CD14-positive monocyte (primary cell): ENCODE data around the gene DNAJA2. TPM values are rescaled to one million over a fixed set of nuclear protein-coding genes. Genes with fewer than 3 reads are reported as not detected.

Experiments
- DNase-seq, 3 donors: peaks; one replicate each; pipeline ENCODE4 v3.0.0-alpha.2; 2011 to 2022
- H2AFZ ChIP-seq: 2 replicates; pipeline ENCODE4 v1.6.0; 2012; ENCODE audit warnings: mild to moderate bottlenecking, low read depth, low read length, inconsistent platforms; ENCODE audit not compliant: insufficient read depth, poor library complexity, severe bottlenecking
- H3K27ac ChIP-seq, 2 donors: 1 replicate in 1 of 2; 2 replicates in 1 of 2; pipeline ENCODE4 v1.5.1; 2012 to 2013; ENCODE audit warnings: low read length in 2 of 2, control low read depth in 1 of 2, inconsistent platforms in 1 of 2, low read depth in 1 of 2, mild to moderate bottlenecking in 1 of 2
- H3K27me3 ChIP-seq, 2 donors: one replicate each; pipeline versions ENCODE4 v1.6.0 to v1.6.1; 2011 to 2013; ENCODE audit warnings: low read length in 2 of 2; ENCODE audit not compliant: control insufficient read depth in 2 of 2, insufficient read depth in 2 of 2
- H3K36me3 ChIP-seq, 2 donors: replicated peaks in 1 of 2; 1 replicate in 1 of 2; 2 replicates in 1 of 2; pipeline versions ENCODE4 v1.5.1 to v1.6.1; 2012 to 2013; ENCODE audit warnings: low read length in 2 of 2, control low read depth in 1 of 2, inconsistent platforms in 1 of 2, mild to moderate bottlenecking in 1 of 2; ENCODE audit not compliant: insufficient read depth in 2 of 2, control insufficient read depth in 1 of 2
- H3K4me1 ChIP-seq, 2 donors: 1 replicate in 1 of 2; 2 replicates in 1 of 2; pipeline versions ENCODE4 v1.5.1 to v1.6.1; 2012 to 2013; ENCODE audit warnings: low read length in 2 of 2, control low read depth in 1 of 2, inconsistent platforms in 1 of 2, mild to moderate bottlenecking in 1 of 2, moderate library complexity in 1 of 2; ENCODE audit not compliant: insufficient read depth in 2 of 2, control insufficient read depth in 1 of 2
- H3K4me2 ChIP-seq: replicated peaks from 2 replicates; pipeline ENCODE3; 2012; ENCODE audit warnings: low read length, moderate library complexity, mild to moderate bottlenecking; ENCODE audit not compliant: poor library complexity, severe bottlenecking; ENCODE audit errors: extremely low read depth
- H3K4me3 ChIP-seq, 3 experiments: fragments of 200-600 bp in 1 of 3; sonication (generic) in 1 of 3; replicated peaks in 1 of 3; 1 replicate in 2 of 3; 2 replicates in 1 of 3; pipeline ENCODE4 v1.5.1; 2011 to 2013; ENCODE audit warnings: low read length in 3 of 3, mild to moderate bottlenecking in 3 of 3, control low read depth in 2 of 3, low read depth in 2 of 3, inconsistent platforms in 1 of 3, moderate library complexity in 1 of 3
- H3K79me2 ChIP-seq: 2 replicates; pipeline ENCODE4 v1.6.0; 2012; ENCODE audit warnings: mild to moderate bottlenecking, control low read depth, inconsistent platforms, low read length, moderate library complexity; ENCODE audit not compliant: insufficient read depth
- H3K9ac ChIP-seq: 2 replicates; pipeline ENCODE4 v1.6.0; 2017; ENCODE audit warnings: low read length, mild to moderate bottlenecking; ENCODE audit not compliant: insufficient read depth, poor library complexity, severe bottlenecking
- H3K9me3 ChIP-seq, 2 donors: replicated peaks in 1 of 2; 1 replicate in 1 of 2; 2 replicates in 1 of 2; pipeline versions ENCODE4 v1.5.1 to v1.6.1; 2012 to 2013; ENCODE audit warnings: low read length in 2 of 2, control low read depth in 1 of 2; ENCODE audit not compliant: control insufficient read depth in 1 of 2, insufficient read depth in 1 of 2
- H4K20me1 ChIP-seq: 2 replicates; pipeline ENCODE4 v1.6.0; 2012; ENCODE audit warnings: mild to moderate bottlenecking, low read length, control low read depth, moderate library complexity; ENCODE audit not compliant: insufficient read depth
- H3K27ac Mint-ChIP-seq, 7 donors: one replicate each; pipeline ENCODE4 v1.8.0; 2020; ENCODE audit warnings: mild to moderate bottlenecking in 7 of 7, mixed read lengths in 7 of 7, moderate library complexity in 6 of 7, inconsistent platforms in 2 of 7
- H3K27me3 Mint-ChIP-seq, 3 donors: one replicate each; pipeline ENCODE4 v1.8.0; 2021 to 2022; ENCODE audit warnings: low read depth in 3 of 3, mild to moderate bottlenecking in 3 of 3, mixed read lengths in 3 of 3, moderate library complexity in 3 of 3, inconsistent platforms in 1 of 3
- H3K36me3 Mint-ChIP-seq, 2 donors: one replicate each; pipeline ENCODE4 v1.8.0; 2020; ENCODE audit warnings: mixed read lengths in 2 of 2, inconsistent platforms in 1 of 2, mild to moderate bottlenecking in 1 of 2
- H3K4me1 Mint-ChIP-seq: one replicate; pipeline ENCODE4 v1.8.0; 2020; ENCODE audit warnings: mild to moderate bottlenecking, mixed read lengths
- H3K4me3 Mint-ChIP-seq, 2 donors: one replicate each; pipeline ENCODE4 v1.8.0; 2020; ENCODE audit warnings: mild to moderate bottlenecking in 2 of 2, mixed read lengths in 2 of 2, moderate library complexity in 1 of 2
- H3K9me3 Mint-ChIP-seq, 7 donors: one replicate each; pipeline ENCODE4 v1.8.0; 2020 to 2022; ENCODE audit warnings: mixed read lengths in 7 of 7, mild to moderate bottlenecking in 6 of 7, moderate library complexity in 6 of 7, inconsistent platforms in 2 of 7
- CTCF ChIP-seq: fragments of 200-600 bp; IDR thresholded peaks from one replicate; pipeline ENCODE4 v1.8.0; 2022; ENCODE audit warnings: antibody characterized with exemption, mild to moderate bottlenecking
- WGBS: methylation state at CpG from one replicate; pipeline ENCODE4 v1.1.5; 2013; ENCODE audit warnings: missing lambda C conversion rate; ENCODE audit not compliant: insufficient coverage; 5-methylcytosine and 5-hydroxymethylcytosine counted together
- intact Hi-C, 2 donors: fragments of 100-400 bp; cut with micrococcal nuclease; formaldehyde crosslinking; loops; one replicate each; pipeline versions ENCODE4 v1.15.0 to v1.15.1; 2023
- polyA plus RNA-seq, 3 donors: library from polyadenylated mRNA; depleted of rRNA in 1 of 3; unstranded in 2 of 3; stranded (reverse) in 1 of 3; fragments of 300-500 nt in 2 of 3; fragments of >200 nt in 1 of 3; fragmentation: Illumina TruSeq in 2 of 3; gene quantifications; 1 replicate in 2 of 3; 2 replicates in 1 of 3; pipeline ENCODE4 v1.2.3, GENCODE V29; 2012 to 2021

The DNAJA2 gene
- polyA plus RNA-seq, 3 donors: 14.4 to 63.4 (median 62.9) TPM

- Mint-ChIP-seq H3K4me3 (no peak overlapping the region), H3K36me3 (no peaks in the 10 kb centered on the region), H3K27me3 (peaks cover 4 to 8% (median 4%) of the 10 kb centered on the region in 3 donors), H3K9me3 (no peaks in the 10 kb centered on the region), H3K27ac (no peak overlapping the region), H3K4me1 (peaks cover 6% of the 10 kb centered on the region)
- intact Hi-C loops: no loop called here
- Histone ChIP-seq H3K27ac (no peak overlapping the region), H3K4me1 (peaks cover 4 to 6% of the 10 kb centered on the region in 2 donors), H4K20me1 (no peaks in the 10 kb centered on the region), H3K9ac (no peak overlapping the region), H3K79me2 (no peaks in the 10 kb centered on the region), H3K4me3 (no peak overlapping the region), H3K9me3 (no peaks in the 10 kb centered on the region), H3K36me3 (no peaks in the 10 kb centered on the region), H3K27me3 (no peaks in the 10 kb centered on the region), H3K4me2 (no peak overlapping the region), H2AFZ (no peak overlapping the region)
- TF ChIP-seq CTCF: no peak
- DNase-seq: no peak
Measured at GRCh38 chr16:46937536-46937935, 35.9 kb downstream of the DNAJA2 start.

- no peak overlapping the region for H2AFZ ChIP-seq
- no peak overlapping the region for H3K4me2 ChIP-seq
Measured at GRCh38 chr16:46932802-46933201, 40.7 kb downstream of the DNAJA2 start.

More at GRCh38 chr16:46932802-46933201, 40.7 kb downstream of the DNAJA2 start:
- no peak overlapping the region for H3K4me3 ChIP-seq
- H3K4me1 ChIP-seq: peaks cover 4 to 13% of the 10 kb centered on the region in 2 donors
- peaks cover 5 to 8% of the 10 kb centered on the region in 2 donors for H3K36me3 Mint-ChIP-seq
- no peaks in the 10 kb centered on the region for H3K79me2 ChIP-seq
- DNase-seq: peak in 2 of 3 donors; percentile 17 to 26
- peaks cover 10% of the 10 kb centered on the region for H3K4me1 Mint-ChIP-seq
- no peak overlapping the region for H3K27ac Mint-ChIP-seq
- no peaks in the 10 kb centered on the region for H3K9me3 ChIP-seq
- no peaks in the 10 kb centered on the region for H4K20me1 ChIP-seq
- intact Hi-C loops: no loop called here
- WGBS: 8% methylated on average over 5 of the region's 7 CpGs
- peak overlapping the region in 1 of 2 donors; percentile 55 for H3K4me3 Mint-ChIP-seq
- peaks cover 0 to 1% of the 10 kb centered on the region in 2 donors for H3K36me3 ChIP-seq
- H3K27me3 ChIP-seq: no peaks in the 10 kb centered on the region
- no peak overlapping the region for H3K27ac ChIP-seq
- H3K9ac ChIP-seq: no peak overlapping the region
- peaks cover 2 to 8% (median 2%) of the 10 kb centered on the region in 3 donors for H3K27me3 Mint-ChIP-seq
- no peak for TF ChIP-seq CTCF
- no peaks in the 10 kb centered on the region for H3K9me3 Mint-ChIP-seq
